ENCODE measurements around the gene MEGF11.

- TF ChIP-seq CTCF (IDR thresholded peaks at IDR 0.05; ENCODE audit: insufficient read depth, low read length): no peak
- TF ChIP-seq REST (IDR thresholded peaks at IDR 0.05; ENCODE audit: insufficient replicate concordance, low read depth): no peak
- TF ChIP-seq POLR2AphosphoS5 (IDR thresholded peaks at IDR 0.05; ENCODE audit: low read depth): no peak
- no peak for TF ChIP-seq GABPA (IDR thresholded peaks at IDR 0.05; ENCODE audit: low read depth)
Measured at GRCh38 chr15:66226736-66227135, 26.8 kb downstream of the MEGF11 start.
